Mesendoderm (in vitro differentiated cells): ENCODE results near the gene PALLD.

ENCODE experiments used
- DNase-seq: peaks from one replicate; pipeline ENCODE4 v3.0.0; 2013
- H2AK5ac ChIP-seq: 2 replicates; pipeline ENCODE4 v1.6.1; 2013; ENCODE audit warnings: low read length, inconsistent platforms
- H2BK120ac ChIP-seq: 2 replicates; pipeline ENCODE4 v1.6.1; 2013; ENCODE audit warnings: low read depth, mild to moderate bottlenecking, low read length, moderate library complexity, mixed read lengths
- H2BK15ac ChIP-seq: replicated peaks from 2 replicates; pipeline ENCODE4 v1.6.1; 2013; ENCODE audit warnings: low read depth, mild to moderate bottlenecking, moderate library complexity
- H2BK5ac ChIP-seq: 2 replicates; pipeline ENCODE4 v1.6.1; 2013; ENCODE audit warnings: low read length, inconsistent platforms
- H3K18ac ChIP-seq: 2 replicates; pipeline ENCODE4 v1.6.1; 2013; ENCODE audit warnings: mild to moderate bottlenecking, low read length, mixed read lengths
- H3K23ac ChIP-seq: one replicate; pipeline ENCODE4 v1.6.1; 2013; ENCODE audit warnings: low read length
- H3K27ac ChIP-seq: 2 replicates; pipeline ENCODE4 v1.5.1; 2013; ENCODE audit warnings: low read depth, mild to moderate bottlenecking, inconsistent platforms, low read length, moderate library complexity
- H3K27me3 ChIP-seq: 2 replicates; pipeline ENCODE4 v1.6.1; 2013; ENCODE audit warnings: low read length, control low read depth, mild to moderate bottlenecking, inconsistent platforms; ENCODE audit not compliant: insufficient read depth, poor library complexity
- H3K36me3 ChIP-seq: 2 replicates; pipeline ENCODE4 v1.6.1; 2013; ENCODE audit warnings: low read length, inconsistent platforms; ENCODE audit not compliant: control insufficient read depth, insufficient read depth
- H3K4ac ChIP-seq: one replicate; pipeline ENCODE4 v1.6.1; 2013; ENCODE audit warnings: low read depth, mild to moderate bottlenecking, low read length, moderate library complexity
- H3K4me1 ChIP-seq: 2 replicates; pipeline ENCODE4 v1.6.1; 2013; ENCODE audit warnings: low read depth, low read length, inconsistent platforms; ENCODE audit not compliant: control insufficient read depth
- H3K4me2 ChIP-seq: 2 replicates; pipeline ENCODE4 v1.6.1; 2013; ENCODE audit warnings: low read length
- H3K4me3 ChIP-seq: 2 replicates; pipeline ENCODE4 v1.5.1; 2013; ENCODE audit warnings: mild to moderate bottlenecking, low read length
- H3K56ac ChIP-seq: one replicate; pipeline ENCODE4 v1.6.1; 2013; ENCODE audit warnings: low read length
- H3K79me1 ChIP-seq: 2 replicates; pipeline ENCODE4 v1.6.1; 2013; ENCODE audit warnings: low read length, inconsistent platforms
- H3K79me2 ChIP-seq: 2 replicates; pipeline ENCODE4 v1.6.1; 2013; ENCODE audit warnings: mild to moderate bottlenecking, low read length; ENCODE audit not compliant: control insufficient read depth, insufficient read depth
- H3K9ac ChIP-seq: 2 replicates; pipeline ENCODE4 v1.6.1; 2013; ENCODE audit warnings: low read length, inconsistent platforms
- H4K5ac ChIP-seq: one replicate; pipeline ENCODE4 v1.6.1; 2013; ENCODE audit warnings: low read length
- H4K8ac ChIP-seq: one replicate; pipeline ENCODE4 v1.6.1; 2013; ENCODE audit warnings: low read depth, mild to moderate bottlenecking, control low read depth, low read length, moderate library complexity
- WGBS: extraction: QIAGEN DNeasy Blood & Tissue Kit; methylation state at CpG from one replicate; pipeline ENCODE4 v1.1.7; 2013; ENCODE audit warnings: low lambda C conversion rate, missing lambda C conversion rate; ENCODE audit not compliant: insufficient coverage; ENCODE audit errors: extremely low coverage; 5-methylcytosine and 5-hydroxymethylcytosine counted together

The PALLD gene

DNA sequence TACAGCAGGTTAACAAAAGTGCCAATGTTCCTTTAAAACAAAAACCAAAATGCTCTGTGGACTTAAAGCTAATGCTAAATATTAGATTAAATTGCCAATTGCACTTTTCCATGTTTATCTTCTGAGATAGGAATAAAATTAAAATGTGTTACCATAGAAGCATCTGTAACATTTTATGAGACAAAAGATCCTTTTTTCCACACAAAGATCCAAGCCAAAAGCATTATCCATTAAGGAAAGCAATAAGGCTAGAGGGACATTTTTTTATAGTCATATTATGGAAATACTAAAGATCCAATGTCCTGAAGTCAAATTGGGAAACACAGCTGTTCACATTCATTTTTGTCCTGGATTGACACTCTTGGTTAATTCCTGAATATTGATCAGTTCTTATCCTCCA is 73.6 kb downstream of the PALLD start:
- H3K27ac ChIP-seq, result no peak overlapping the region
- no peaks in the 10 kb centered on the region for H3K36me3 ChIP-seq
- H4K5ac ChIP-seq, result no peak overlapping the region
- no peak overlapping the region for H2BK5ac ChIP-seq
- no peaks in the 10 kb centered on the region for H3K4me1 ChIP-seq
- H3K56ac ChIP-seq, result no peak overlapping the region
- H3K4me3 ChIP-seq, result no peak overlapping the region
- H3K23ac ChIP-seq, result no peak overlapping the region
- no peak for DNase-seq
- no peaks in the 10 kb centered on the region for H3K79me1 ChIP-seq
- no peaks in the 10 kb centered on the region for H3K79me2 ChIP-seq
- H3K4ac ChIP-seq, result no peak overlapping the region
- no peak overlapping the region for H2BK15ac ChIP-seq
- H3K4me2 ChIP-seq, result no peak overlapping the region
- H2BK120ac ChIP-seq, result no peak overlapping the region
- no peak overlapping the region for H3K9ac ChIP-seq
- H3K18ac ChIP-seq, result no peak overlapping the region
- no peak overlapping the region for H4K8ac ChIP-seq
- H3K27me3 ChIP-seq, result no peaks in the 10 kb centered on the region
- no peak overlapping the region for H2AK5ac ChIP-seq

- Histone ChIP-seq H3K18ac (no peak overlapping the region), H3K56ac (no peak overlapping the region), H3K9ac (no peak overlapping the region), H4K8ac (no peak overlapping the region), H3K4me2 (no peak overlapping the region), H3K36me3 (no peaks in the 10 kb centered on the region), H2BK5ac (no peak overlapping the region), H2BK15ac (no peak overlapping the region), H4K5ac (no peak overlapping the region), H3K4me3 (no peak overlapping the region), H3K27ac (no peak overlapping the region), H3K4ac (no peak overlapping the region), H3K27me3 (no peaks in the 10 kb centered on the region), H2BK120ac (no peak overlapping the region), H3K23ac (no peak overlapping the region), H2AK5ac (no peak overlapping the region), H3K79me2 (no peaks in the 10 kb centered on the region), H3K4me1 (no peaks in the 10 kb centered on the region), H3K79me1 (no peaks in the 10 kb centered on the region)
- no CpG with 5 or more reads among the region's 3 CpGs for WGBS
- DNase-seq, result no peak
These were observed 75.2 kb downstream of the PALLD start for GRCh38 chr4:168572002-168572401.

DNA sequence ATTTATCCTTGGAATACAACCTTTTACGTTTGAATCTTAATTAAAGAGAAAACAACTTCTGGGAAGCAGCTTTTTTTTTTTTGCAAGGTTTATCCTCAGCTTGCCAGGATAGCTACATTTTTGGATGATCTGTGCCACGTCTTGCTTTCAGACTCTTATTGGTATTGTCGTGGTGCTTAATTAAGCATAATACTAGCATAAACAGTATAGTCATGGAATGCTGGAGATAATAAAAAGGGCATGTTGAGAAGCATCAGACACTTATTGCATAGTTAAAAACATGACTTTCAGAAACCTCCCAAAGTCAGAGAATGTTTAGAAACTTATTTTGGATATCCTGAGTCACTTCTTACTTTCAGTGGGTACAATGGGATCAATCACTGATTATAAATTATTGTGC is 77.0 kb downstream of the PALLD start:
- H3K9ac ChIP-seq, result no peak overlapping the region
- H3K56ac ChIP-seq, result no peak overlapping the region
- H3K79me2 ChIP-seq, result no peaks in the 10 kb centered on the region
- H2BK120ac ChIP-seq, result no peak overlapping the region
- H3K4ac ChIP-seq, result no peak overlapping the region
- H2BK5ac ChIP-seq, result no peak overlapping the region
- no peak overlapping the region for H3K18ac ChIP-seq
- no peaks in the 10 kb centered on the region for H3K36me3 ChIP-seq
- H3K27me3 ChIP-seq, result no peaks in the 10 kb centered on the region
- no peak overlapping the region for H3K4me2 ChIP-seq
- no peaks in the 10 kb centered on the region for H3K79me1 ChIP-seq
- no peak for DNase-seq
- H3K27ac ChIP-seq, result no peak overlapping the region
- H4K5ac ChIP-seq, result no peak overlapping the region
- H2BK15ac ChIP-seq, result no peak overlapping the region
- H3K4me3 ChIP-seq, result no peak overlapping the region
- no peak overlapping the region for H4K8ac ChIP-seq
- no peaks in the 10 kb centered on the region for H3K4me1 ChIP-seq
- WGBS, result no CpG with 5 or more reads among the region's 3 CpGs
- no peak overlapping the region for H2AK5ac ChIP-seq
- no peak overlapping the region for H3K23ac ChIP-seq

DNA sequence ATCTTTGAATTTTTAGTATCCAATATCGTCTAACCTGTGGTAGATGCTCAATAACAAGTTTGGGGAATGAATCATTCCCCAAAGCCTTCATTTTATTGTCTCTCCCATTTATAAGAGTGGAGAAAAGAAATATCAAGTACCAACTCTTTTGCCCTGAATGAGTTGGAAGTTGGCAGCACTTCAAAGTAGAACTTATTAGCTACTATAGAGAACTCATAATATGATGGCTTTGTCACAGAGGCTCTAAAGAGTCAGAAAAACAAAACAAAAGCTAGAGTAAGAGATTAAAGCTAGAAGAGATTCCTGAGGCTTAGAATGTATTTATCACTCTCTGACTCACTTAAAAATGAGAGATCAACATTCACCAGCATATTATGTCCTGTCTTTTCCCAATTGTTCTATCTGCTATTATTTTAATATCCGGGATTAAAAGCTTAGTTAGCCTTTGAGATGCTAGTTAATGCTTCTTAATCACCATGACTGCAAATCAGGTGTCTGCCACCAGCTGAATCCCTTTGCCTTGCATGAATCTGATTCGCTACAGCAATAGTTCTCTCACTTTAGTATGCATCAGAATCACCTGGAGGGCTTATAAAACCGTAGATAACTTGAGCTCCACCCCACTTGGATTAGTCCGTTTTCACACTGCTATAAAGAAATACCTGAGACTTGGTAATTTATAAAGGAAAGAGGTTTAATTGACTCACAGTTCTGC is 77.9 kb downstream of the PALLD start:
- Histone ChIP-seq H3K4me1 (no peaks in the 10 kb centered on the region), H3K79me2 (no peaks in the 10 kb centered on the region), H3K9ac (no peak overlapping the region), H4K5ac (no peak overlapping the region), H3K36me3 (no peaks in the 10 kb centered on the region), H4K8ac (no peak overlapping the region), H3K4ac (no peak overlapping the region), H3K27me3 (no peaks in the 10 kb centered on the region), H3K4me2 (no peak overlapping the region), H2BK5ac (no peak overlapping the region), H3K56ac (no peak overlapping the region), H3K4me3 (no peak overlapping the region), H2BK120ac (no peak overlapping the region), H3K18ac (no peak overlapping the region), H3K23ac (no peak overlapping the region), H2BK15ac (no peak overlapping the region), H3K79me1 (no peaks in the 10 kb centered on the region), H3K27ac (no peak overlapping the region), H2AK5ac (no peak overlapping the region)
- WGBS, result no CpG with 5 or more reads among the region's 5 CpGs
- DNase-seq, result no peak

DNA sequence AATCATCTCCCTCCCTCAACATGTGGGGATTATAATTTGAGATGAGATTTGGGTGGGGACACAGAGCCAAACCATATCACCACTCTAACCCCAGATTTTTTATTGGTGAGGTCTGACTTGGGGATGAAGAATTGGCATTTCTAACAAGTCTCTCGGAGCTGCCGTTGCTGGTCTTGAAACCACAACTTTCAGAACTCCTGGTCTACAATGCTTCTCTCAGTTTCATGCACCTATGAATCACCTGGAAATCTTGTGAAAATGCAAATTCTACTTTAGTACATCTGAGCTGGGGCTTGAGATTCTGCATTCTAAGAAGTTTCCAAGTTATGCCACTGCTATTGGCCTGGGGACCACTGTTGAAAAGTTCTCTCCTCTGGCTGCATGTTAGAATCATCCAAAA is 78.6 kb downstream of the PALLD start:
- DNase-seq, result no peak
- H3K23ac ChIP-seq, result no peak overlapping the region
- no peaks in the 10 kb centered on the region for H3K4me1 ChIP-seq
- no peak overlapping the region for H2BK120ac ChIP-seq
- H3K79me1 ChIP-seq, result no peaks in the 10 kb centered on the region
- no peak overlapping the region for H3K4ac ChIP-seq
- H2BK15ac ChIP-seq, result no peak overlapping the region
- H3K56ac ChIP-seq, result no peak overlapping the region
- no peak overlapping the region for H3K4me2 ChIP-seq
- no peak overlapping the region for H3K9ac ChIP-seq
- H3K4me3 ChIP-seq, result no peak overlapping the region
- H4K5ac ChIP-seq, result no peak overlapping the region
- no peaks in the 10 kb centered on the region for H3K36me3 ChIP-seq
- no peak overlapping the region for H4K8ac ChIP-seq
- no peak overlapping the region for H2AK5ac ChIP-seq
- no peak overlapping the region for H3K18ac ChIP-seq
- no peak overlapping the region for H2BK5ac ChIP-seq
- no peak overlapping the region for H3K27ac ChIP-seq
- no peaks in the 10 kb centered on the region for H3K27me3 ChIP-seq
- no CpG with 5 or more reads among the region's 2 CpGs for WGBS
- H3K79me2 ChIP-seq, result no peaks in the 10 kb centered on the region

- Histone ChIP-seq H3K18ac (no peak overlapping the region), H3K4me3 (no peak overlapping the region), H3K4me1 (no peaks in the 10 kb centered on the region), H2BK15ac (no peak overlapping the region), H3K27ac (no peak overlapping the region), H3K79me1 (no peaks in the 10 kb centered on the region), H2AK5ac (no peak overlapping the region), H3K36me3 (no peaks in the 10 kb centered on the region), H3K79me2 (no peaks in the 10 kb centered on the region), H3K23ac (no peak overlapping the region), H4K5ac (no peak overlapping the region), H3K4ac (no peak overlapping the region), H3K9ac (no peak overlapping the region), H4K8ac (no peak overlapping the region), H3K4me2 (no peak overlapping the region), H2BK5ac (no peak overlapping the region), H3K27me3 (no peaks in the 10 kb centered on the region), H3K56ac (no peak overlapping the region), H2BK120ac (no peak overlapping the region)
- WGBS, result no CpG with 5 or more reads among the region's 5 CpGs
- DNase-seq, result no peak
These were observed 80.8 kb downstream of the PALLD start for GRCh38 chr4:168577624-168578023.
